Parathyroid adenoma (tissue), 2 donors: Measurements from ENCODE around the gene TMEM164.

Experiments
- H2AFZ ChIP-seq: fragments of 300-600 bp; sonication (generic); one replicate; pipeline ENCODE4 v1.7.0; 2017; ENCODE audit warnings: antibody characterized with exemption, mild to moderate bottlenecking
- H3K27ac ChIP-seq: fragments of 300-600 bp; sonication (generic); one replicate; pipeline ENCODE4 v1.7.0; 2017
- H3K27me3 ChIP-seq: fragments of 300-600 bp; sonication (generic); one replicate; pipeline ENCODE4 v1.7.0; 2017; ENCODE audit warnings: low read length; ENCODE audit not compliant: control insufficient read depth, insufficient read depth
- H3K36me3 ChIP-seq: fragments of 300-600 bp; sonication (generic); one replicate; pipeline ENCODE4 v1.7.0; 2017; ENCODE audit warnings: low read length; ENCODE audit not compliant: control insufficient read depth, insufficient read depth
- H3K4me1 ChIP-seq: fragments of 300-600 bp; sonication (generic); one replicate; pipeline ENCODE4 v1.7.0; 2017; ENCODE audit warnings: control low read depth
- H3K4me2 ChIP-seq: fragments of 300-600 bp; sonication (generic); one replicate; pipeline ENCODE4 v1.7.0; 2017; ENCODE audit warnings: low read length
- H3K4me3 ChIP-seq: fragments of 300-600 bp; sonication (generic); one replicate; pipeline ENCODE4 v1.7.0; 2017; ENCODE audit warnings: low read depth, low read length
- H3K79me2 ChIP-seq: fragments of 300-600 bp; sonication (generic); one replicate; pipeline ENCODE4 v1.7.0; 2017; ENCODE audit warnings: control low read depth
- H3K9ac ChIP-seq: fragments of 300-600 bp; sonication (generic); one replicate; pipeline ENCODE4 v1.7.0; 2017; ENCODE audit warnings: mild to moderate bottlenecking
- H3K9me3 ChIP-seq: fragments of 300-600 bp; sonication (generic); one replicate; pipeline ENCODE4 v1.7.0; 2017; ENCODE audit warnings: low read length; ENCODE audit not compliant: control insufficient read depth
- TF ChIP-seq, protein P1 (sequence below): fragments of 300-600 bp; sonication (generic); IDR thresholded peaks from one replicate; pipeline ENCODE4 v1.7.0; 2017; ENCODE audit warnings: antibody characterized with exemption, mild to moderate bottlenecking
- donor health status: primary hyperparathyroidism.

TMEM164 gene

DNA sequence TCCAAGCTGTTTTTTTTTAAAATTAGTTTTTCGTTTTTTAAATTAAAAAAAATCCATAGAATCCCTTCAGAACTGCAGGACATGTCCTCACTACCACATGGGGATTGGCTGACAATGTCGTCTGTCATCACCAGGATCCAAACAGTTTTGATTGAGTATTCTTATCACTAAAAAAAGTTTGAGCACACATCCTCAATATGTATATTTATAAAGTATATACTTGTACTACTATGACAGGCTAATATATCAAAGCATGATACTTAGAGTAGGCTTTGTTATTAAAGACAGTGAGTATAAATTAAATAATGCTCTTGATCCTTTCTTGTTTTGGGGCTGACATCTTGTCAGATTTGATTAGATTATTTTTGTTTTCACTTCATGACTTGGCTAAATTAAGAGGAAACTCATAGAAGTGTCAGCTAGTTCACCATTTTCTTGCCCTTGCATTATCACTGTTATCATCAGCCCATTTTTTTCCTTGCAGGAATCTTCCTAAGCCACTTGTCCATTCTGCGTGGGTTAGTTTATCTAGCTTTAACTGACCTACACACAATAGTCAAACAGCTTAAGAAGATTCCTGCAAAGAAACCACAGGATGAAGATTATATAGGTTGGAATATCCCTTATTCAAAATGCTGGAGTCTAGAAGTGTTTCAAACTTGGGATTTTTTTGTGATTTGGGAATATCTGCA is 222.2 kb downstream of the TMEM164 start:
- Histone ChIP-seq H3K79me2 (no peaks in the 10 kb centered on the region), H3K36me3 (no peaks in the 10 kb centered on the region), H3K9me3 (no peaks in the 10 kb centered on the region), H3K4me1 (no peaks in the 10 kb centered on the region), H3K4me3 (no peak overlapping the region), H3K27me3 (no peaks in the 10 kb centered on the region), H2AFZ (no peak overlapping the region), H3K27ac (no peak overlapping the region), H3K4me2 (no peak overlapping the region), H3K9ac (no peak overlapping the region)
- TF ChIP-seq, protein P1, sequence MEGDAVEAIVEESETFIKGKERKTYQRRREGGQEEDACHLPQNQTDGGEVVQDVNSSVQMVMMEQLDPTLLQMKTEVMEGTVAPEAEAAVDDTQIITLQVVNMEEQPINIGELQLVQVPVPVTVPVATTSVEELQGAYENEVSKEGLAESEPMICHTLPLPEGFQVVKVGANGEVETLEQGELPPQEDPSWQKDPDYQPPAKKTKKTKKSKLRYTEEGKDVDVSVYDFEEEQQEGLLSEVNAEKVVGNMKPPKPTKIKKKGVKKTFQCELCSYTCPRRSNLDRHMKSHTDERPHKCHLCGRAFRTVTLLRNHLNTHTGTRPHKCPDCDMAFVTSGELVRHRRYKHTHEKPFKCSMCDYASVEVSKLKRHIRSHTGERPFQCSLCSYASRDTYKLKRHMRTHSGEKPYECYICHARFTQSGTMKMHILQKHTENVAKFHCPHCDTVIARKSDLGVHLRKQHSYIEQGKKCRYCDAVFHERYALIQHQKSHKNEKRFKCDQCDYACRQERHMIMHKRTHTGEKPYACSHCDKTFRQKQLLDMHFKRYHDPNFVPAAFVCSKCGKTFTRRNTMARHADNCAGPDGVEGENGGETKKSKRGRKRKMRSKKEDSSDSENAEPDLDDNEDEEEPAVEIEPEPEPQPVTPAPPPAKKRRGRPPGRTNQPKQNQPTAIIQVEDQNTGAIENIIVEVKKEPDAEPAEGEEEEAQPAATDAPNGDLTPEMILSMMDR: no peak

DNA sequence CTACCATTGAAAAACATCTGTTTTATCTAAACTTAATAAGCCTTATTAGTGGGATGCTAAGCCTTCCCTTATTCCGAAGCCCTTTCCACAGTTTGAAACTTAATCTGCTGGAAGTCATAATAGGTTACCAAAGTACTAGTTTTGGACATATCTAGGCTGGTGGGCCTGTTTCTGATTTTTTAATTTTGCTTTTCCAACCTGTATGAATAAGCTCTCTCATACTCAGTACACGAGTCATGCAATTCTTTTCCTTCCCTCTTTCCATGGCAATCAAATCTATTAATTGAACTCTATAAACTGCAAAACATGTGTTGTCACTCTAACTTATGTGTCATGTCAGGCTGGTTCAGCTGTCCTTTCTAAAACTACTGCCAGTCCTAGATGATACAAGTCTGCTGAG is 224.0 kb downstream of the TMEM164 start:
- Histone ChIP-seq H3K4me3 (no peak overlapping the region), H3K36me3 (no peaks in the 10 kb centered on the region), H2AFZ (no peak overlapping the region), H3K9me3 (no peaks in the 10 kb centered on the region), H3K4me1 (no peaks in the 10 kb centered on the region), H3K79me2 (no peaks in the 10 kb centered on the region), H3K27ac (no peak overlapping the region), H3K9ac (no peak overlapping the region), H3K4me2 (no peak overlapping the region), H3K27me3 (no peaks in the 10 kb centered on the region)
- TF ChIP-seq, protein P1: no peak
